ENCODE data around the gene CMTM6.

The CMTM6 gene

DNA sequence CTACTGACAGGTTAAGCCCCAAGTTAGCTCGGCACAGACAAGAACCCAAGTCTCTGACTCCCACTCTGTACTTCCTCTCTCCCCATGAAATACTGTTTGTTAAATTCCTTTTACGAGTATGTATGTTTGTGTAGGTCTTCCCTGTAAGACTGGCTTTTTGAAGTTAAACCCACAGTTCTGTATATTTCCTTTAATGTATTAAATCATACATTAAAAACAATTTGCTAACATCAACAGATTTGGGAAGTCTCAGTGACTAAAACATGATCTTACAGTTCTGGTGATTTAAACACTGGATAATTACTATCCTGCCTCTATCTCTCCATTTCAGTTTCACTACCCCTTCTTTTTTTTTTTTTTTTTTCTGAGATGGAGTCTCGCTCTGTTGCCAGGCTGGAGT is 4.4 kb downstream of the CMTM6 start:
- no peaks in the 10 kb centered on the region for H3K9me3 ChIP-seq (ENCODE audit: low read length)
- peaks cover 28% of the 10 kb centered on the region for H3K4me1 ChIP-seq (ENCODE audit: insufficient read depth, low read length)

GRCh38 chr3:32495609-32496008 is 7.0 kb downstream of the CMTM6 start:
- Histone ChIP-seq H3K27me3 (ENCODE audit: control insufficient read depth in 1 of 2, insufficient read depth in 2 of 2, low read length in 2 of 2) (no peaks in the 10 kb centered on the region), H3K4me1 (ENCODE audit: insufficient read depth, low read length) (peaks cover 13% of the 10 kb centered on the region), H3K9me3 (ENCODE audit: low read length) (no peaks in the 10 kb centered on the region), H3K27ac (ENCODE audit: low read depth, low read length) (no peak overlapping the region), H3K36me3 (ENCODE audit: insufficient read depth, low read length) (no peaks in the 10 kb centered on the region), H3K4me3 (ENCODE audit: low read depth in 1 of 2, low read length in 2 of 2) (no peak overlapping the region), H3K9ac (ENCODE audit: low read length) (no peak overlapping the region)

More for the DNA sequence above, 4.4 kb downstream of the CMTM6 start:
- no peaks in the 10 kb centered on the region for H3K27me3 ChIP-seq (ENCODE audit: control insufficient read depth in 1 of 2, insufficient read depth in 2 of 2, low read length in 2 of 2)
- H3K36me3 ChIP-seq (ENCODE audit: insufficient read depth, low read length) = no peaks in the 10 kb centered on the region
- H3K4me3 ChIP-seq (ENCODE audit: low read depth in 1 of 2, low read length in 2 of 2) = no peak overlapping the region
- H3K27ac ChIP-seq (ENCODE audit: low read depth, low read length) = no peak overlapping the region
- H3K9ac ChIP-seq (ENCODE audit: low read length) = no peak overlapping the region

GRCh38 chr3:32495085-32495484 is 7.6 kb downstream of the CMTM6 start:
- H3K9me3 ChIP-seq (ENCODE audit: low read length) = no peaks in the 10 kb centered on the region
- H3K9ac ChIP-seq (ENCODE audit: low read length) = no peak overlapping the region
- H3K36me3 ChIP-seq (ENCODE audit: insufficient read depth, low read length) = no peaks in the 10 kb centered on the region
- H3K4me3 ChIP-seq (ENCODE audit: low read depth in 1 of 2, low read length in 2 of 2) = no peak overlapping the region
- H3K27ac ChIP-seq (ENCODE audit: low read depth, low read length) = no peak overlapping the region
- no peaks in the 10 kb centered on the region for H3K27me3 ChIP-seq (ENCODE audit: control insufficient read depth in 1 of 2, insufficient read depth in 2 of 2, low read length in 2 of 2)
- H3K4me1 ChIP-seq (ENCODE audit: insufficient read depth, low read length) = peaks cover 12% of the 10 kb centered on the region

GRCh38 chr3:32493437-32494414 is 8.9 kb downstream of the CMTM6 start:
- no peaks in the 10 kb centered on the region for H3K9me3 ChIP-seq (ENCODE audit: low read length)
- no peak overlapping the region for H3K9ac ChIP-seq (ENCODE audit: low read length)
- peaks cover 12% of the 10 kb centered on the region for H3K4me1 ChIP-seq (ENCODE audit: insufficient read depth, low read length)
- no peak overlapping the region for H3K4me3 ChIP-seq (ENCODE audit: low read depth in 1 of 2, low read length in 2 of 2)
- H3K27me3 ChIP-seq (ENCODE audit: control insufficient read depth in 1 of 2, insufficient read depth in 2 of 2, low read length in 2 of 2) = no peaks in the 10 kb centered on the region
- no peaks in the 10 kb centered on the region for H3K36me3 ChIP-seq (ENCODE audit: insufficient read depth, low read length)
- H3K27ac ChIP-seq (ENCODE audit: low read depth, low read length) = no peak overlapping the region

GRCh38 chr3:32492684-32493436 is 9.8 kb downstream of the CMTM6 start:
- Histone ChIP-seq H3K27me3 (ENCODE audit: control insufficient read depth in 1 of 2, insufficient read depth in 2 of 2, low read length in 2 of 2) (no peaks in the 10 kb centered on the region), H3K9ac (ENCODE audit: low read length) (no peak overlapping the region), H3K4me1 (ENCODE audit: insufficient read depth, low read length) (peaks cover 12% of the 10 kb centered on the region), H3K9me3 (ENCODE audit: low read length) (no peaks in the 10 kb centered on the region), H3K36me3 (ENCODE audit: insufficient read depth, low read length) (no peaks in the 10 kb centered on the region), H3K27ac (ENCODE audit: low read depth, low read length) (no peak overlapping the region), H3K4me3 (ENCODE audit: low read depth in 1 of 2, low read length in 2 of 2) (no peak overlapping the region)

DNA sequence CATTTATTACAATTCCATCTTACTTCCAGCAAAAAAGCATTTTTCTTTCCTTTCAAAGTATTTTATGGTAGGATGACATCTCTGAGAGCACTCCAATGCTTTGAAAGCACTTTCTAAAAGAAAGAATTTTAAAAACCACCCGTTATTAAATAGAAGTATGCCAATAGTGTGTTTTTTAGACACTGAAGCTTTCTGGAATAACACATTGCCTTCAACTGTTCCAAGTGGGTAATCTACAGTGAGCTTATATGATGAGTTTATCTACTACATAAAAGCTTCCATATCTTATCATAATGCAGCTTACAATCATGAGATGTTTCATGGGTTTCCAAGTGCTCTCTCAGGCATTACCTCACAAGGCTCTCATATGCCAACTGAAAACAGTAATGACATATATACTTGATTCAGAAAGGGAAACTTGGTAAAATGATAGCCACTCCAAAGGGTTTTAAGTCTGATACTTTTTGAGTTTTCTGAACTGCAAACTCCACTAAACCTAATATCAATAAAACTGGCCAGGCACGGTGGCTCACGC is 14.1 kb downstream of the CMTM6 start:
- Histone ChIP-seq H3K36me3 (ENCODE audit: insufficient read depth, low read length) (no peaks in the 10 kb centered on the region), H3K4me3 (ENCODE audit: low read depth in 1 of 2, low read length in 2 of 2) (no peak overlapping the region), H3K27ac (ENCODE audit: low read depth, low read length) (no peak overlapping the region), H3K9ac (ENCODE audit: low read length) (no peak overlapping the region), H3K9me3 (ENCODE audit: low read length) (no peaks in the 10 kb centered on the region), H3K27me3 (ENCODE audit: control insufficient read depth in 1 of 2, insufficient read depth in 2 of 2, low read length in 2 of 2) (no peaks in the 10 kb centered on the region), H3K4me1 (ENCODE audit: insufficient read depth, low read length) (peaks cover 3% of the 10 kb centered on the region)

DNA sequence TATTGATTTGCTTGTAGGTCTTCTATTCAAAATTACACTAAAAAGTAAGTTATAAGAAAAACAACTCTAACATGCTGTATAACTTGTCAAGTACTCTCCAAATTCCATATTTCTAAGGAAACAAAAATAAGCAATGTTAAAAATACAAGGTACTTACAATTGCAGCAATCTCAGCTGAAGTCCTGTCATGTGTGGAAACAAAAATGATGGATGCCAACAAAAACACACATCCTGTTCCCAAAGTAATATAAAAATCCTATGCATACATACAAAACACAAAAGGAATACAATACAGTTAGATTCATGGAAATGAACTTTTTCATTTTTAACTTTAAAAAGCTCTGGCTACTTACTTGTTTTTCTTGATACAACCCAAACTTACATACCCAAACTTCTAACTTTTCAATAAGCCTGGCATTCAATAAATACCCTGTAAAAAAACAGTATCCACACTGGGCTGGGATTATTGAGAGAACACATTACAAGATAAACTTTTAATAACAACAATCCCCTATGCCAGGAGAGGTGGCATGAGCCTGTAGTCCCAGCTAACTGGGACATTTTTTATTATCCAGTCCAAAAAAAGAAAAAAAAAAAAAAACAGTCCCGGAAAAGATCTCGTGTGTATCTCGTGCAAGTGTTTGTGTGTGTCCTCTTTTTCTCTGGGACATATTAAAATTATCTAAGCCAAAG is 14.7 kb downstream of the CMTM6 start:
- Histone ChIP-seq H3K4me1 (ENCODE audit: insufficient read depth, low read length) (no peaks in the 10 kb centered on the region), H3K36me3 (ENCODE audit: insufficient read depth, low read length) (no peaks in the 10 kb centered on the region), H3K27me3 (ENCODE audit: control insufficient read depth in 1 of 2, insufficient read depth in 2 of 2, low read length in 2 of 2) (no peaks in the 10 kb centered on the region), H3K27ac (ENCODE audit: low read depth, low read length) (no peak overlapping the region), H3K9ac (ENCODE audit: low read length) (no peak overlapping the region), H3K4me3 (ENCODE audit: low read depth in 1 of 2, low read length in 2 of 2) (no peak overlapping the region), H3K9me3 (ENCODE audit: low read length) (no peaks in the 10 kb centered on the region)

DNA sequence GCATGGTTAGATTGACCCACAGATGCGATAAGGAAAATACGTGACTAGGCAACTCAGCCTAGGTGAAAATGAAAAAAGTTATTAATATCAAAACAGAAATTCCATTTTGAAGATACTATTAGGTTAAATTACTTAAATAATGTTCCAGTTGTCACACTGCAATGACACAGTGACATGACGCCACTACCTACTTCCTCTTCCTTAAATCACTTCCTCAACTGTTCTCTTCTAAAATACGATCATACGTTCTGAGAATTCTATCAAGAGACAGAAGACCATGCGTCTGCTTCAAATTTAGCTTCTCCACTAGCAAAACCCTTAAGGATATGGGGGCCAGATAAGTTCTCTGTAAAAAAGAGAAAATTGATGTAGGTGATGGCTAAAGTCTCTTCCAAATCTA is 18.2 kb downstream of the CMTM6 start:
- Histone ChIP-seq H3K4me3 (ENCODE audit: low read depth in 1 of 2, low read length in 2 of 2) (no peak overlapping the region), H3K27ac (ENCODE audit: low read depth, low read length) (no peak overlapping the region), H3K4me1 (ENCODE audit: insufficient read depth, low read length) (no peaks in the 10 kb centered on the region), H3K27me3 (ENCODE audit: control insufficient read depth in 1 of 2, insufficient read depth in 2 of 2, low read length in 2 of 2) (no peaks in the 10 kb centered on the region), H3K9me3 (ENCODE audit: low read length) (no peaks in the 10 kb centered on the region), H3K36me3 (ENCODE audit: insufficient read depth, low read length) (peaks cover 4% of the 10 kb centered on the region), H3K9ac (ENCODE audit: low read length) (no peak overlapping the region)

- no peaks in the 10 kb centered on the region for H3K4me1 ChIP-seq (ENCODE audit: insufficient read depth, low read length)
- no peak overlapping the region for H3K9ac ChIP-seq (ENCODE audit: low read length)
- H3K27me3 ChIP-seq (ENCODE audit: control insufficient read depth in 1 of 2, insufficient read depth in 2 of 2, low read length in 2 of 2) = no peaks in the 10 kb centered on the region
- H3K4me3 ChIP-seq (ENCODE audit: low read depth in 1 of 2, low read length in 2 of 2) = no peak overlapping the region
- H3K9me3 ChIP-seq (ENCODE audit: low read length) = no peaks in the 10 kb centered on the region
- H3K27ac ChIP-seq (ENCODE audit: low read depth, low read length) = no peak overlapping the region
- H3K36me3 ChIP-seq (ENCODE audit: insufficient read depth, low read length) = peaks cover 4% of the 10 kb centered on the region
Observed at GRCh38 chr3:32483772-32484171, 18.9 kb downstream of the CMTM6 start.

DNA sequence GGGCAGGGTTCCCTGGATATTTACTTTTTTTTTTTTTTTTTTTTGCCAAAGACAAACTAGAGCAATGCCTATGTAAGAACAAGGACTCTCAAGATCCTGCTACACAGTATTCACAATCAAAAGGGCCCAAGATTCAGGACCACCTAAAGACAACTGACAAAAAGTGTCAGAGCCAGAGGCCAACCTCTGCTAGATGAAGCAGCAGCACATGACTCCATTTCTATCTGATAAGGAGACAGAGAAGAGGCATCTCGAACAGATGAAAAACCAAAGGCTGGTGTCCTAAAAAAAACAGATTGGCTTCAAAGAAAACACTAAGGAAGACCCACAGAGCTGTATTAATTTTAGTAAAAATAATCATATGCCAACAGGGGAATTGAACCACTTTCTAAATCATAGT is 20.0 kb downstream of the CMTM6 start:
- H3K36me3 ChIP-seq (ENCODE audit: insufficient read depth, low read length) = peaks cover 4% of the 10 kb centered on the region
- no peak overlapping the region for H3K9ac ChIP-seq (ENCODE audit: low read length)
- no peak overlapping the region for H3K4me3 ChIP-seq (ENCODE audit: low read depth in 1 of 2, low read length in 2 of 2)
- H3K4me1 ChIP-seq (ENCODE audit: insufficient read depth, low read length) = no peaks in the 10 kb centered on the region
- no peaks in the 10 kb centered on the region for H3K9me3 ChIP-seq (ENCODE audit: low read length)
- H3K27me3 ChIP-seq (ENCODE audit: control insufficient read depth in 1 of 2, insufficient read depth in 2 of 2, low read length in 2 of 2) = no peaks in the 10 kb centered on the region
- H3K27ac ChIP-seq (ENCODE audit: low read depth, low read length) = no peak overlapping the region

Measured in muscle layer of colon (tissue), 2 donors.